ENCODE results near the gene KDM4D.
"Not testable (repeated sequence)": the region's sequence is repeated elsewhere in the genome, so short reads cannot be mapped to it uniquely, and the experiment has no call there.

Gene KDM4D

GRCh38 chr11:95037356-95038035 lies 64.0 kb downstream of the KDM4D start:
- DNase-seq = not testable (repeated sequence)

- no peak for DNase-seq
Observed at GRCh38 chr11:95042239-95042638, 68.7 kb downstream of the KDM4D start.

GRCh38 chr11:95042906-95043305 lies 69.4 kb downstream of the KDM4D start:
- no peak for DNase-seq

- no peak for DNase-seq
Observed at GRCh38 chr11:95044010-95044409, 70.5 kb downstream of the KDM4D start.

GRCh38 chr11:95045812-95046211 lies 72.3 kb downstream of the KDM4D start:
- DNase-seq = no peak
